ENCODE measurements around the gene FKBP7. TPM values are rescaled to one million over a fixed set of nuclear protein-coding genes. Genes with fewer than 3 reads are reported as not detected.

Gene FKBP7
- total RNA-seq, 1 experiment from 2014 or later, result 4.8 TPM

GRCh38 chr2:178469219-178469849 is 9.1 kb downstream of the FKBP7 start:
- no peaks in the 10 kb centered on the region for H3K9me3 ChIP-seq (ENCODE audit: control insufficient read depth, low read depth, low read length)
- H3K4me2 ChIP-seq (ENCODE audit: insufficient read depth, insufficient read length, low read length), result no peak overlapping the region
- H3K27me3 ChIP-seq (ENCODE audit: insufficient read depth, low read length), result no peaks in the 10 kb centered on the region
- WGBS (ENCODE audit: extremely low coverage, insufficient read length, low lambda C conversion rate), result no CpG with 5 or more reads among the region's 7 CpGs
- Mint-ChIP-seq H3K36me3 (ENCODE audit: insufficient read depth in 1 of 3, low read depth in 3 of 3) (no peaks in the 10 kb centered on the region), H3K27me3 (ENCODE audit: low read depth) (no peaks in the 10 kb centered on the region), H3K4me3 (no peak overlapping the region), H3K4me1 (0 out of 4 replicates have a peak, but pooled peaks cover 0 to 4% of the 10 kb centered on the region in 2 experiments), H3K27ac (no peak overlapping the region), H3K9me3 (no peaks in the 10 kb centered on the region)
- H2BK12ac ChIP-seq (ENCODE audit: insufficient read length, low read depth, low read length), result no peak overlapping the region
- H3K27ac ChIP-seq (ENCODE audit: insufficient read length, low read depth, low read length), result no peak overlapping the region
- DNase-seq, result no peak
- no peak overlapping the region for H2BK120ac ChIP-seq (ENCODE audit: low read depth, low read length, poor library complexity, severe bottlenecking)
- H4K20me1 ChIP-seq (ENCODE audit: control insufficient read depth, insufficient read depth, insufficient read length), result no peaks in the 10 kb centered on the region
- H4K91ac ChIP-seq (ENCODE audit: insufficient read length, low read depth, low read length), result no peak overlapping the region
- H3K23me2 ChIP-seq (ENCODE audit: insufficient read length, low read depth, low read length, poor library complexity, severe bottlenecking), result no peaks in the 10 kb centered on the region
- H3K56ac ChIP-seq (ENCODE audit: insufficient read length, low read depth, low read length), result no peak overlapping the region
- H3K4me1 ChIP-seq (ENCODE audit: insufficient read depth, low read length), result no peaks in the 10 kb centered on the region
- no peak overlapping the region for H2BK15ac ChIP-seq (ENCODE audit: low read depth, low read length)
- no peak overlapping the region for H2BK5ac ChIP-seq (ENCODE audit: insufficient read length, low read length)
- no peak overlapping the region for H3K23ac ChIP-seq (ENCODE audit: insufficient read length, low read depth, low read length)
- H3K79me2 ChIP-seq (ENCODE audit: insufficient read depth, low read length), result no peaks in the 10 kb centered on the region
- no peak overlapping the region for H3K4ac ChIP-seq (ENCODE audit: low read depth, low read length)
- H3K9ac ChIP-seq (ENCODE audit: extremely low read depth, insufficient read length, low read length), result no peak overlapping the region
- no peak overlapping the region for H4K8ac ChIP-seq (replicated peaks; ENCODE audit: insufficient read length, low read depth, low read length)
- no peak overlapping the region for H4K5ac ChIP-seq (ENCODE audit: insufficient read length, low read depth, low read length)
- H2AK5ac ChIP-seq (ENCODE audit: insufficient read length, low read length), result no peak overlapping the region
- no peak overlapping the region for H2AFZ ChIP-seq (ENCODE audit: low read length)
- H3K14ac ChIP-seq (ENCODE audit: insufficient read depth, low read length), result no peak overlapping the region
- H3K79me1 ChIP-seq (ENCODE audit: insufficient read depth, low read depth, low read length, poor library complexity, severe bottlenecking), result no peaks in the 10 kb centered on the region
- no peak overlapping the region for H3K18ac ChIP-seq (ENCODE audit: insufficient read length, low read depth, low read length)
- TF ChIP-seq CTCF (conservative IDR thresholded peaks at IDR 0.05), result no peak
- no peak overlapping the region for H2BK20ac ChIP-seq (ENCODE audit: low read depth, low read length, poor library complexity, severe bottlenecking)
- no peak overlapping the region for H3T11ph ChIP-seq (ENCODE audit: low read length)
